GM12801 (cell line): ENCODE data around the gene RSPH10B2.
"Not testable (repeated sequence)": the region's sequence is repeated elsewhere in the genome, so short reads cannot be mapped to it uniquely, and the experiment has no call there.

ENCODE experiments used
- CTCF ChIP-seq: IDR thresholded peaks from one replicate; pipeline ENCODE4 v1.5.1; 2011; ENCODE audit warnings: control low read depth; ENCODE audit not compliant: insufficient read length; ENCODE audit errors: extremely low read depth

Gene RSPH10B2

GRCh38 chr7:6725003-6725402, 28.9 kb upstream of the RSPH10B2 start:
- no peak for TF ChIP-seq CTCF

GRCh38 chr7:6727663-6728062, 26.2 kb upstream of the RSPH10B2 start:
- no peak for TF ChIP-seq CTCF

GRCh38 chr7:6729492-6730342, 24.2 kb upstream of the RSPH10B2 start:
- TF ChIP-seq CTCF = no peak

GRCh38 chr7:6730343-6730633, 23.6 kb upstream of the RSPH10B2 start:
- no peak for TF ChIP-seq CTCF

- not testable (repeated sequence) for TF ChIP-seq CTCF
Observed at GRCh38 chr7:6826151-6826550, 72.2 kb downstream of the RSPH10B2 start, which contains the start of gene CCZ1B. Gene CCZ1B, minus strand, starts transcription at chr7:6826275. Its CDS starts 78 bp downstream, at chr7:6826197.

- TF ChIP-seq CTCF = no peak
Observed at GRCh38 chr7:6831018-6831725, 77.3 kb downstream of the RSPH10B2 start.

- TF ChIP-seq CTCF = no peak
Observed at GRCh38 chr7:6833636-6834035, 79.7 kb downstream of the RSPH10B2 start.
